T1000 (cell line): ENCODE measurements around the gene PPP3R1.

Experiments used
- DNase-seq: peaks from one replicate; lab custom pipeline; 2025; ENCODE audit warnings: mixed read lengths; lab: John Stamatoyannopoulos, UW

Gene PPP3R1

DNA sequence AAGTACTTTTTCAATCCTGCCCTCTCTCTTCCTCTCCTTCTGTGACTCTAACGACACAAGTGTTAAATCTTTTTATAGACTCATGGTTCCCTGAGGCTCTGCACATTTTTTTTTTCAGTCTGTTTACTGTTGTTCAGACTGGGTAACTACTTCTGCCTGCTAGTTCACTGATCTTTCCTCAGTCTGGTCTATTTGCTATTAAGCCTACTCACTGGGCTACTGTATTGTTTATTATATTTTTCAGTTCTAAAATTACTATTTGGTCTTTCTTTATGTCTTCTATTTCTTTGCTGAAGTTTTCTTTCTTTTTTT is 21.3 kb downstream of the PPP3R1 start:
- no peak for DNase-seq

DNA sequence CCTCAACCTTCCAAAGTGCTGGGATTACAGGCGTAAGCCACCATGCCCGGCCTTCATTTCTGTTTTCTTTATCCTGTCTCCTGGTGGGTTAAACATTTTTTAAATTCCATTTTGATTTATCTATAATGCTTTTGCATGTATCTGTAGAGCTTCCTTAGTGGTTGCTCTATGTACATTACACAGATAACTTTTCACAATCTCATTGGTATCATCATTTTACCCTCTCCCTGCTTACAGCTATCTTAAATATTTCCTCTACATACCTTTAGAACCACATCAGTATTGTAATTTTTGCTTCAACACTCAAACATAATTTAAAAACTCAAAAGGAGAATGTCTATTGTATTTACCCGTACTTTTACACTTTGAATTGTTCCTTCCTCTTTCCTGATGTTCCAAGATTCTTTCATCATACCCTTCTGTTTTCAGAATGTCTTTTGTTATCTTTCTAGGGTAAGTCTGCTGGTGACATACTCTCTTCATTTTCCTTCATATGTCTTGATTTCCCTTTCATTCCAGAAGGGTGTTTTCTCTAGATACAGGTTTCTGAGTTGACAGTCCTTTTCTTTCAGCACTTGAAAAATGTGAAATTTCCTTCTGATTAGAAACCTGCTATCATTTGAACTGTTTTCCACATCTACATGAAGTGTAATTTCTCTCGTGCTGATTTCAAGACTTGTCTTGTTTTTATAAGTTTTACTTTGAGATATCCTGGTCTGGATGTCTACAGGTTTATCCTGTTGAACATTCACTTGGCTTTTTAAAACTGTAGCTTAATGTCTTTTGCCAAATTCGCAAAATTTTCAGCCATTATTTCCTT is 21.9 kb downstream of the PPP3R1 start:
- no peak for DNase-seq

DNA sequence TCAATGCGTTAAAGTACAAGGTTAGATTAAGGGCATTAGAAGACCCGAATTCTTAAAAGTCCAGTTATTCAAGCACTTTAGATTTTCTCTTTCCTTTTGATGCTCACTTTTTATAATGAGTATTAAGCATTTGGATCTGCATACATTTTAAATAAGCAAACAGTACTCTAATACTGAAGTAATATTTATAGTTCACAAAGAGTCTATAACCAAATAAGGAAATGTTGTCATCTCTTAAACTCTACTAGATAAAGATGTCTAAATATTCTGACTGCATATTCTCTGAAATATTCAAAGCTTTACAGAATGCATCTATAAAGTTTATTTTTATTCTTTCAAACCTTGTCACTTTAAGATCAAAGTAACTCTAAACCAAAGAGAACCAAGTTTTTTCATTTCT is 25.5 kb downstream of the PPP3R1 start:
- DNase-seq, result no peak

DNA sequence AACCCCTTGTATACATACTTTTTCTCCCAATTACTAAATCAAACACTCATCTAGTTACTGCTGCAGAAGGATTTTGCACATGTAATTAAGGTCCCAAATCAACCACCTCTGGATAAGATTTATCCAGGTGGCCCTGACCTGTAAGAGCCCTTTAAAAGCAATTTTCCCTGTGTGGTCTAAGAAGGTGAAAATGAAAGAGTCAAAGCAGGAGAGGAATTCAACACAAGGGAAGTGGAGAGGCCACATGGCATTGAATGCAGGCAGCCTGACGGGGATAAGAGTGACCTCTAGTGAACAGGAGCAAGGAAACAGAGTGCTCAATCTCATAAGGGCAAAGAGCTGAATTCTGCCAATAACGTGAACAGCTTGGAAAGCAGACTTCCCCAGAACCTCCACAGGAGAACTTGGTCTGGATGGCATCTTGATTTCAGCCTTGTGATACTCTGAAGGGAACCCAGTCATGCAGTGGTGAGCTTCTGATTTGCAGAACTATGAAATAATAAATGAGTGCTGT is 27.2 kb downstream of the PPP3R1 start:
- no peak for DNase-seq

DNA sequence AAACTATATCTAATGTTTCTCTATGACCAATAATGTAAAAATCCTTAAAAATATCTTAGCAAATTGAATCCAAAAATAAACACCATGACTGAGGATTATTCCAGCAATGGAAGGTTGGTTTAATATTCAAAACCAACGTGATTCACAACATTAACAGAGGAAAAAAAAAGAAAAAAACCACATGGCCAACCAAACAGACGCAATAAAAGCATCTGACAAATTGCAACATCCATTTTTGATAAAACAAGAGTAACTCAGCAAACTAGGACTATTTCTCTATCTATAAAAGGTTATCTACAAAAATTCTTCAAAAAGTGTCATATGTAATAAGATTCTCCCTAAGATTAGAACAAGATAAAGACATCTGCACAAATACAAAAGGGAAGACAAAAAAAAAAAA is 28.9 kb downstream of the PPP3R1 start:
- DNase-seq, result no peak

DNA sequence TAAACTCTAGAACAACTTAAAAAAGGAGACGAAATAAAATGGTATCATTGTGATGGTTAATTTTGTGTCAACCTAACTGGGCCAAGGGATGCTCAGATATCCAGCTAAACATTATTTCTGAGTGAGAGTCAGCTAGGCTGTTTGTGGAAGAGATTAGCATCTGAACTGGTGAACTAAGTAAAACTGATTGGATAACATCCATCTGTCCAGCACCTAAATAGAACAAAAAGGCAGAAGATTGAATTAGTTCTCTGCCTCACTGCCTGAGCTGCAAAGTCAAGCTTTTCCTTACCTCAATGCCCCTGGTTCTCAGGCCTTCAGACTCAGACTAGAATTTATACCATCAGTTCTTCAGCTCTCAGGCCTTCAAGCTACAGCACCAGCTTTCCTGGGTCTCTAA is 30.0 kb downstream of the PPP3R1 start:
- DNase-seq, result no peak

DNA sequence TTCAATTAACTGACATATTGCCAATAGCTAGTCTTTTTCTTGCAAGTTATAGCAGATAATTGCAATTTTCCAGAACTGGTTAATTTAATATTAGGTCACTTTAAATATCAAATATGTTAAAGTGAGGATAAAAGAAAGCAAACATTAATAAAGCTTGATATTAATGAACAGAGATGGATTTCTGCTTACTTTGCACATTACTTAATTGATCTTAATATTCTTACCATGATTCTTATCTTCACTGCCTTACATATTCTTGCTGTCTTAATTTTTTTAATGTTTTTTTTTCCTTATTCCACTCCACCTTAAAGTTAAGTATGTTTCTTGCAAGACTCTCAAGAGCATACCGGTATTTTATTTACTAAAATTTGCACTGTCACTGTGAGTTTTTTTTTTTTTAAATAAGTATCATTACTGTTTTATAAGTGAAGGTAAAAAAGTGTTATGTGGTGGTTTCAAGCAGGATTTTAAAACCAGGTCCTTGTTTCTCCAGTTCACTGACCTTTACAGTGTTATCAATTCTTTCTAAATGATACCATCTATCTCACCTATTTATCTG is 33.9 kb downstream of the PPP3R1 start:
- DNase-seq, result no peak

DNA sequence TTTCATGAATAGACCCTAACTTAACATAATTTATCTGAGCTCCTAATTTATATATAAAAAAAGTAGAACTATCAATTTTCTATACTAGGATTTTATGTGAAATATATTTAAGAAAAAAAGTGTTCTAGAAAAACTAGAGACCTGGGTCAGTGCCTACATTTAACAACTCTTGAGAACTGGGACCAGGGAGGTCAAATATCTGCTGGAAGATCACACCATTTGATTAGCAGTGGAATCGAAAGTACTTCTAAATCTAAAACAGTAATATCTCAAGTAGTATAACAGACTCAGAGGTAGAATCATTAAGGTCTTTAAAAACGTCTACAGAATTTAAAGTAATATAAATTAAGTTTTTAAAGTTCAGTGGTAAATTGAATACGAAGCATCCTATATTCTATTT is 34.6 kb downstream of the PPP3R1 start:
- DNase-seq, result no peak

DNA sequence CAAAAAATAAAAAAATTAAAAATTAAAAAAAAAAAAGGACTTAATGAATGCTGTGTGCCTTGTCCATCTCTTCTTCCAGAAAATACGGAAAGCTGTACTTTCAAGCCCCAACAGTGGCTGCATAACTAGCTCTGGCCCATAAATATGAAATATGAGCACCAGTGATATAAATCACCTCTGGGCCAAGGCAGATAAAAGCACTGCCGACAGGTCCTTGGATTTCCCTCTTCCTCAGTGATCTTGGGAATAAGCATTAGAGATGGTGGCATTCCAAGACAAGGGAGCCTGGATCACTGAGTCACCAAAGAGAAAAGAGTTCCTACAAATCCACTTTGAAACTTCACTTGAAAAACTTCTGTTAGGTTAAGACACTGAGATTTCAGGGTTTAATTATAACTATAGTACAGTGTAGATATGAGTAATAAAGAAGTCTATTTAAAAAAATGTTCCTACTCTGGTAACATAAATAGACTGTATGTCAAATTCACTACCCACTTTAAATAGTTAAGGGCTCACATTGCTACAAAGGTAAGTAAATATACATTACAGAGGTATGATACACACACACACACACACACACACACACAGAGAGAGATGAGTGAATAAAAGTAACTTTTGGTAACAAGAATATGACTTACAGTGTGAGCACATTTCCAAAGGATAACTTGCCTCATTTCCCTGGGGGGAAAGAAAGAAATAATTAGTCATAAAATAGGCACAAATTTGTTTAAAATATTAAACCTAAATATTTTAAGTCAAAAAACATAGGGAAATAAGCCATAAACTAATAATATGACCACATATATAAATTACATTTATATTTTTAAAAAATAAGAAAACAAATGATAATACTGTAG is 35.6 kb downstream of the PPP3R1 start:
- no peak for DNase-seq

DNA sequence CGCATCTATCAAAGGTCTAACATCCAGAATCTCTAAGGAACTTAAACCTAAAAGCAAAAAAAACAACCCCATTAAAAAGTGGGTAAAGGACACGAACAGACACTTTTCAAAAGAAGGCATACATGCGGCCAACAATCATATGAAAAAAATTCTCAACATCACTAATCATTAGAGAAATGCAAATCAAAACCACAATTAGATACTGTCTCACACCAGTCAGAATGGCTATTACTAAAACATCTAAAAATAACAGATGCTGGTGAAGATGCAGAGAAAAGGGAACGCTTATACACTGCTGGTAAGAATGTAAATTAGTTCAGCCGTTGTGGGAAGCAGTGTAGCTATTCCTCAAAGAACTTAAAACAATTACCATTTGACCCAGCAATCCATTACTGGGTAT is 38.0 kb downstream of the PPP3R1 start:
- no peak for DNase-seq

DNA sequence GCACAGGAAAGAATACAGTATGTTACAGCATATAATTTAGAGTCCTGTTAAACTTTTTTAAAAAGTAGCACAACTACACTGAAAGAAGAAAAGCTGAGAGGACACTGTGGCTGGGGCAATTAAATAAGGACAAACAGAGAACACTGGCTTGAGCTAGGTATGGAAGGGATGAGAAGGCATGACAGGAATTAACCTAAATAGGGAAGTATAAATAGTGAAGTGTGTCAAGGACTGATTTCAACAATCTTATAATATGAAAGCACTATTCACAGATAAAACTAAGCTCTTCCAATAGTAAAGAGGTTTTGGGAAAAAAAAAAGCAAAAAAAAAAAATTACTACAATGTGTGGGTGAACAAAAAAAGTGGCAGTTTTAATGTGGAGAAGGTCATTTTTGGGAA is 45.5 kb downstream of the PPP3R1 start:
- no peak for DNase-seq

DNA sequence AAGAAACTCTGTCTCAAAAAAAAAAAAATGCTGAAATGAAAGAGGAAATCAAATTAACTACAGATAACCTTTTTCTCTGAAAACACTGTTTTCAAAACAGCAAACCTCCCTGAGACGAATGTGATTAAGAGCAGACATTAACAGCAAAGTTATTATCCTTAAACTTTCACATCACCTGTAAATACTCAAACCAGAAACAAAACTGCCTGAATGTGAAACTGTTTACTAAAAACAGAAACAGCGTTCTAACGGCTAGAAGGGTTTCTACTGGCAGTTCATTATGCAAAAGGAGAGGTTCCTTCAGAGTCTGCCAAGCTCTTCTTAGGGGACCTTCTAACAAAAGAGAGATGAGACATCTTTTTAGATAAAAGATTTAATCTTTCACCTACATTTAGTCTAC is 48.7 kb downstream of the PPP3R1 start:
- DNase-seq, result no peak

DNA sequence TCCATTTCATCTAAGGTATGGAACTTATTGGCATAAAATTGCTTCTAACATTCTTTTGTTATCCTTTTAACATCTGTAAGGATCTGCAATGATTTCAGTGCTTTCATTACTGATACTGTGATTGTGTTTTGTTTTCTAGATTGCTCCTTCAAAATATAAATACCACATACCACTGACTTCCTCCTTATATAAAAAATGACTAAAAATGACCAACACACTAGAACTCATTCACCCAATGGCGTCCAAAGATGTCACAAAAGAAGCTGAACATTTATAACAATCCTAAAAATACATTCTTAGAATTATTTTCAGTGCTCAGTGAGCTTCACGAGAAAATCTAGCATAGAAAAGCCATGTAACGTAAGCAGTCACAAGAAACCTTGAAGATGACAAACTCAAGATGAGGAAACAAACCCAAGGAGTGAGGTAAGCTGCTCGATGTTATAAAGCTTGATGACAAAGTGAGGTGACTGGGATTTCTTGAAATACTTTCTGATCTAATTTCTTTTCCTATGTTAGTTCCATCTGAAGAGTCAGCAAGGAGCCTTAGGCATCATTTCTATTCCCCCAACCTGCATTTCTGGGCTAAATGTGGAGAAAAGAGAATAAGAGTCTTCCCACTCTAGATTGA is 52.1 kb downstream of the PPP3R1 start:
- DNase-seq, result no peak

DNA sequence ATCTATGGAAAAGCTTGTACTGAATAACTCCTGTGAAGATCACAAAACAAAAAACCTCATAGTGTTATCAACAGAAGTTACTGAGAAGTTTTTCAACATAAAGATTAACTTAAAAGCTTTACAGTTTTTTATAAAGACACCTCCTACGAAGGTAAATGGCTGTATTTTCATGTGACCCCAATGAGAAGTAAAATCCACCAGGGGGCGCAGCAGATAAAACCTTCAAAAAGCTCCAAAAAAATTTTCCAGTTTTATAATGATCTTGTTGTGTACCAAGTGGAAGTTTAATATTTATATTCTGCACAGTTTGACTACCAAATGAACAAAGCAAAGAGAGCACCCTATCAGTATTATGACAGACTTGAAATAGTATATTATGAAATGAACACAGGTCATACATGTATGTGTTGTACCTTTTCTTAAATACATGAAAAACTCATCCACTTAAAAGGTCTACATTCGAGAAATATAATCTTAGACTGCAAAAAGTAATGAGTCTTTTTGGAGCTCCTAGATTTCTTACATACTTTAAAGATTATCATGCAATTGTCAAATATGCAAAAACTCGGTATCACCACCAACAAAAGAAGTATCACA is 56.1 kb downstream of the PPP3R1 start:
- DNase-seq, result no peak

DNA sequence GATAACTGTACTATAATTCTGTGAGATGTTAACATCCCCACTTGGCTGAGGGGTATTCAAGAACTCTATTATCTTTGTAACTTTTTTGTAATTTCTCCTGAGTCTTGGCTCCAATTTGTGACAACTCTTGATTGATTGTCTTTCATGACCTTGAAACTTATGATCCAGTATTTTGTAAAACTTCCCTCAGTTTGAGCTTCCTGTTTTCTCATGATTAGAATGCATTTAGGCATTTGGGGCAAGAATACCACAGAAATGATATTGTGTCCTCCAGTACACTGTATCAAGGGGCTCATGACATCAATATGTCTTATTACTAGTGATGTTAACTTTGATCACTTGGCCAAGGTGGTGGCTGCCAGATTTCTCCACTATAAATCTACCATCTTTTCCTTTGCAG is 57.2 kb downstream of the PPP3R1 start:
- DNase-seq, result no peak

DNA sequence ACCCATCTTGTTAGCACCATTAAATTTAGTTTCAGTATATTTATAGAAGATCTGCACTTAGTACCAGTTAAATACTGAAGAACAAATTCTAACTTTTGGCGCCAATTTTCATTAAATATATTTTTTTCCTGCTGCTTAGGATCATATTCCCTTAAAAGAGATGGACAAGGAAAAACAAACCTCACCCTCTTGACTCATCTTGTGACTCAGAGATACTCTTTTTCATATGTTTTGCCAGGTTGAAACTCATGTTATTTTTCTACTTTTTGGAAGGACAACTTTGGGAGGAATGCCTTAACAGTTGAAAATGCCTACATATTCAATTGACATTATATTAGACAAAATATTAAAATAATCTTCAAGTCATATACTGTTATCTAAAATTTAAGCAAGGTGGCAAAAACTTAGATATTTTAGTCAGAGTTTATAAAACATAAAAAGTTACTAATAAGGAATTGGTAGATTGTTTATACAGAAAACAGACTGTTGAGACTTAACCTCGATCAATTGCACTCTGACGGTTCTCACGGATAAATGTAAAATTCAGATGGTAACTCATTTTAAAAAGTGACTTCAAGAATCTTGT is 58.5 kb downstream of the PPP3R1 start:
- no peak for DNase-seq

DNA sequence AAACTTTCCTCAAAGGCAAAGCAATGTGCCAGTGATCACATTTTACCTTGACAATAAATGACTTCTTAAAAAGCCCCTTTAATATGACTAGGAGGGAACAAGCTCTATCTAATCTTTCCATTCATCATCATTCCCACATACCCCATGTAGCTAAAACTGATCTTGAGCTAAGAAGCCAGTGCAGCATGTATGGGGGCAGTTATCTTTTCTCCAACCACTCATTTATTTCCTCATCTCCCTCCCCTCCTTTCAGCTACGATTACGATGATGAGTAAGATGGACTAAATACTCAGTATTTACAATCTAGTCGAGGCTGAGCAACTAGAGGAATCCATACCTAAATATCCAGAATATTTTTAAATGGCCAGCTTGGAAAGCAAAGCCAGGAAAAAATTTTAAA is 59.2 kb downstream of the PPP3R1 start:
- DNase-seq, result no peak

DNA sequence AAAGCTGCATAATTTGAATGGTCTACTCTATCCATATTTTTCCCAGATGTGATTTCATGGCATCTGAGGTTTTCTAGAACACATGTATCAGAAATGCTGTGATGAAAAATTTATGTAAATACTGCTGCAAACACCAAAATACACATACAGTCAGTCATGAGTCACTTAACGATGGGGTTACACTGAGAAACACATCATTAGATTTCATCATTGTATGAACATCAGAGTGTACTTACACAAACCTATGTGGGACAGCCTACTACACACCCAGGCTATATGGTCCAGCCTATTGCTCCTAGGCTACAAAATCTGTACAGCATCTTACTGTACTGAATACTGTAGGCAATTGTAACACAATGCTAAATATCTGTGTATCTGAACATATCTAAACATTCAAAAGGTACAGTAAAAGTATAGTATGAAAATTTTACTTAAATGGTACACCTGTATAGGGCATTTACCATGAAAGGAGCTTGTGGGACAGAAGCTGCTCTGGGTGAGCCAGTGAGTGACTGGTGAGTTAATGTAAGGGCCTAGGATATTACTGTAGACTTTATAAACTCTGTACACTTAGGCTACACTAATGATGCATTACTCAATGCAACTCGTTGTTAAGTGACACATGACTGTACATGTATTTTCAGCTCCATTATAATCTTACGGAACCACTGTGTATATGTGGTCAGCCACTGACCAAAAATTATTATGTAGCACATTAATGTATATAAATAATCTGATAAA is 61.2 kb downstream of the PPP3R1 start:
- no peak for DNase-seq

DNA sequence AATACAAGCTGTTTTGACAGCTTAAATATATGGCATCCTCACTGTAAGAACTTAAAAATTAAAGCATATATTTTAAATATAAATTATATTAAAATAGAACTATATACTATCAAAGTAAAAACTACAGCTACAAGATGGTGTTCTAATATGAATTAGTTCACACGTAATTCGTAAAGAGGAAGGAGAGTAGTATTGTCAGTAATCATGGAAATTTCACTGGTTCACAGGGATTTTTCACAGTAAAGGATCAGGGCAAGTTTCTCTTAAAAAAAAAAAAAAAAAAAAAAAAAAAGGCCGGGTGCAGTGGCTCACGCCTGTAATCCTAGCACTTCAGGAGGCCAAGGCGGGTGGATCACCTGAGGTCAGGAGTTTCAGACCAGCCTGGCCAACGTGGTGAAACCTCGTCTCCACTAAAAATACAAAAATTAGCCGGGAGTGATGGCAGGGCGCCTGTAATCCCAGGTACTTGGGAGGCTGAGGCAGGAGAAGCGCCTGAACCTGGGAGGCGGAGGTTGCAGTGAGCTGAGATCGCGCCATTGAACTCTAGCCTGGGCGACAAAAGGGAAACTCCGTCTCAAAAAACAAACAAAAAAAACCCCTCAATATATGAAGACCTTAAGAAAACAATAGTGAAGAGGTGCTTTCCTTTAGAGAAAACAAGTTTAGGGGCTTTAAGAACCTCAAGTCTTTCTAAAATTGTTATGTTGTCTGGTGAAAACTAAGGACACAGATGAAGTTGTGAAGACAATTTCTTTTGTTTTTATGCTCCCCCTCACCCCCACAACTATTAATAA is 62.1 kb downstream of the PPP3R1 start:
- DNase-seq, result no peak

DNA sequence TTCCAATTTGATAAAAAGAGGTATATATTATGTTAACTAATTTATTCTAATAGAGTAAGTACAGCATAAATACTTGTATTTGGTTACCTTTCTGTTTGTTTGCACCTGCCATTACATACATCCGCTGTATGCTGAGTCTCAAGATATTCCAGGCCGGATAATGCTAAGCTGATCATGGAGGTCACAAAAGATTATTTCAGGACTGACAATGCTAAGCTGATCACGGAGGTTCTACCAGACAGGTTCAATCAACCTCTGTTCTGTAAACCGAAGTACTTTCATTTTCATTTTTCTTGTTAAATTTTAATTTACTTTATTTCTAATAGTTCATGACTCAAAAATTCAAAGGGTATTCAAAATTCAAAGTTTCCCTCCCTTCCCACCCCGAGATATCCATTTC is 63.5 kb downstream of the PPP3R1 start:
- DNase-seq, result no peak
